ENCODE results near the gene NMUR1.

The NMUR1 gene

GRCh38 chr2:231483398-231484329, 46.6 kb downstream of the NMUR1 start:
- DNase-seq (ENCODE audit: low read depth), result no peak

GRCh38 chr2:231482806-231483391, 47.3 kb downstream of the NMUR1 start:
- peak; percentile 19 for DNase-seq (ENCODE audit: low read depth)

- DNase-seq (ENCODE audit: low read depth), result no peak
These were observed 49.5 kb downstream of the NMUR1 start for GRCh38 chr2:231480781-231481180.

- DNase-seq (ENCODE audit: low read depth), result no peak
These were observed 50.8 kb downstream of the NMUR1 start for GRCh38 chr2:231479455-231479854.

GRCh38 chr2:231476920-231477319, 53.3 kb downstream of the NMUR1 start:
- DNase-seq (ENCODE audit: low read depth), result no peak

GRCh38 chr2:231475965-231476364, 54.3 kb downstream of the NMUR1 start:
- no peak for DNase-seq (ENCODE audit: low read depth)

Measured in HS-5 (cell line).